SU-DHL-6 (cell line): ENCODE results near the gene GABPB1.

Experiments used
- CTCF ChIP-seq: fragments of 200-600 bp; sonication (generic); IDR thresholded peaks from one replicate; pipeline ENCODE4 v1.5.1; 2017; ENCODE audit warnings: antibody characterized with exemption, mild to moderate bottlenecking, low read length, moderate library complexity; ENCODE audit not compliant: insufficient read depth, poor library complexity, severe bottlenecking
- EZH2phosphoT487 ChIP-seq: fragments of 200-600 bp; sonication (generic), shearing (Covaris generic); conservative IDR thresholded peaks from 2 replicates; pipeline ENCODE4 v1.6.1; 2018; ENCODE audit warnings: mild to moderate bottlenecking, antibody characterized with exemption, low read length, moderate library complexity, mixed read lengths

GRCh38 chr15:50227076-50227475 lies 127.9 kb downstream of the GABPB1 start:
- TF ChIP-seq CTCF = no peak
- TF ChIP-seq EZH2phosphoT487 = no peak
